Retinal pigment epithelial cell (primary cell): ENCODE results near the gene FAM47B.

Source experiments
- DNase-seq: peaks from one replicate; pipeline ENCODE4 v3.0.0-alpha.2; 2010; ENCODE audit warnings: low read depth
- H3K4me3 ChIP-seq: 2 replicates; pipeline ENCODE4 v1.5.1; 2011; ENCODE audit warnings: mild to moderate bottlenecking, low read length, control low read depth, moderate library complexity
- TF ChIP-seq, protein P1 (sequence below): conservative IDR thresholded peaks from 2 replicates; pipeline ENCODE4 v1.5.1; 2011; ENCODE audit warnings: low read depth, low read length, control low read depth, inconsistent platforms

Gene FAM47B

DNA sequence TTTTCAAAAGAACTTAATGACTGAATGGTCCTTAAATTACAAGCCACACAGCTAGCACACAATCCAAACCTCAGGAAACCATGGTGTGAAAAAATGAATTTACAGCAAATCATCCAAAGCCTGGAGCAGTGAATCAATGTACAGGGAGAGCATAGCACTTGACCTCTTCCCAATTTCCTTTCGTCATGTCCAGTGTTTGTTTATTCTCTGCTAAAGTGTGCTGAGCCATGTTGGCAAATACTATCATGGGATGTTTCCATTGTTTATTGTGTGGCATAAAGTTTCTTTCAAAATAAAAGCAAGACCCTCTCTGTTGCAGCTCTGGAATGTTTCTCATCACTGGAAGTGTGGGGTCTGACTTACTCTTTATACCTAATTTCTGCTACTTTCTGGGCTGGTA is 25.4 kb upstream of the FAM47B start:
- TF ChIP-seq, protein P1, sequence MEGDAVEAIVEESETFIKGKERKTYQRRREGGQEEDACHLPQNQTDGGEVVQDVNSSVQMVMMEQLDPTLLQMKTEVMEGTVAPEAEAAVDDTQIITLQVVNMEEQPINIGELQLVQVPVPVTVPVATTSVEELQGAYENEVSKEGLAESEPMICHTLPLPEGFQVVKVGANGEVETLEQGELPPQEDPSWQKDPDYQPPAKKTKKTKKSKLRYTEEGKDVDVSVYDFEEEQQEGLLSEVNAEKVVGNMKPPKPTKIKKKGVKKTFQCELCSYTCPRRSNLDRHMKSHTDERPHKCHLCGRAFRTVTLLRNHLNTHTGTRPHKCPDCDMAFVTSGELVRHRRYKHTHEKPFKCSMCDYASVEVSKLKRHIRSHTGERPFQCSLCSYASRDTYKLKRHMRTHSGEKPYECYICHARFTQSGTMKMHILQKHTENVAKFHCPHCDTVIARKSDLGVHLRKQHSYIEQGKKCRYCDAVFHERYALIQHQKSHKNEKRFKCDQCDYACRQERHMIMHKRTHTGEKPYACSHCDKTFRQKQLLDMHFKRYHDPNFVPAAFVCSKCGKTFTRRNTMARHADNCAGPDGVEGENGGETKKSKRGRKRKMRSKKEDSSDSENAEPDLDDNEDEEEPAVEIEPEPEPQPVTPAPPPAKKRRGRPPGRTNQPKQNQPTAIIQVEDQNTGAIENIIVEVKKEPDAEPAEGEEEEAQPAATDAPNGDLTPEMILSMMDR = no peak
- DNase-seq = no peak
- H3K4me3 ChIP-seq = no peak overlapping the region

DNA sequence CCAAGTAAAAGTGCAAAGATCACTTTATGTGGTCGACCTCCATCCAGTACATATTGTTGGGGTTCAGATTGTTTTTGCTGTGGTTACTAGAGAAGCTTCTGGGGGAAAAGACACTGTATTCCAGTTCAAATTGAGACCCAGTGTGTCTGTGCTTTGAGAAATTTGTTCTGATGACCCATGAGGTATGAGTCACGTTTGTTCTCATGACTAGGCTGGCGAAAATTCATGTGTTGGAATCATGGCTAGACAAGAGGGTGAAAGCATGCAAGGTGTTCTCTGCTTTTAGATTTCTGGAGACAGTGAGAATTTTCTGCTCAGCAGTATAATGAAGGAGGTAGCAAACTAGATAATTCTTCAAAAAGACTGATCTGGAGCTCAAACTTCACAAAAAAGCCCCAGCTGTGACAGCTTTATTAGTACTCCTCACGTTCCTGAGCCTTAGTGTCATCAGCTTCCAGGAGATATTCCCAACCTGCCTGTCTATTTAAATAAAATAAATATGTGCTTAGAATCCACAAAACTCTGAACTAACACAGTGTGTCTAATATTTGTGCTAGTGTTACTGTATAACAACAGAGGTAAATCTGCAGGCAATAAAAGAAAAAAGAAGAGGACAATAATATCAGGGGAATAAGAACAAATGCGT is 24.4 kb upstream of the FAM47B start:
- H3K4me3 ChIP-seq = no peak overlapping the region
- DNase-seq = peak; percentile 12
- TF ChIP-seq, protein P1 = no peak

DNA sequence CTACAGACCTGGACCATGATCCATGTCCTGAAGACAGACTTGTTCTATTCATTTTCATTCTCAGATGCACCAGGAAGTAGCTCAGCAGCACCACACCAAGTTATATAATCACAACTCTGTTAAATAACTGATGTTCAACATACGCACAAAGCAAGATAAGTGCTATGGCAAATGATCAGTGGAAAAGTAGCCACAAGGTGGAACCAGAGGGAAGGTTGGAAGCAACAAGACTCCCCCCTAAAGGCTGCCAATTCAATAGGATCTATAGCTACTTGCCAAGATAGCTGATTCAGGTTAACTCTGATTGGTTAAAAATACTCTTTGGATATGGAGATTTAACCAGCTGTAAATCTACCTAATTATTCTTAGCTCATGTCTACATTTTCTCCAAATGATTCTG is 23.7 kb upstream of the FAM47B start:
- no peak overlapping the region for H3K4me3 ChIP-seq
- TF ChIP-seq, protein P1 = peak; percentile 62
- peak; percentile 30 for DNase-seq

DNA sequence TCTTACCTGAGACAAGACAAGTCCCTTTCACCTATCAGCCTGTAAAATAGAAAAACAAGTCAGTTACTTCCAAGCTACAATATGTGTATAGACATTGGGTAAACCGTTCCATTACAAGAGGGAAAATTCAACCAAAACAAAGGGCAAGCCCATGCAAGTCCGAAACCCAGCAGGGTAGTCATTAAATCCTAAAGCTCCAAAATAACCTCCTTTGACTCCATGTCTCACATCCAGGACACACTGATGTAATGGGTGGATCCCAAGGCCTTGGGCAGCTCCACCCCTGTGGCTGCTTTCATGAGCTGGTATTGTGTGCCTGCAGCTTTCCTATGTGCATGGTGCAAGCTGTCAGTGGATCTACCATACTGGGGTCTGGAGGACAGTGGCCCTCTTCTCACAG is 14.7 kb upstream of the FAM47B start:
- TF ChIP-seq, protein P1 = no peak
- no peak overlapping the region for H3K4me3 ChIP-seq
- no peak for DNase-seq

DNA sequence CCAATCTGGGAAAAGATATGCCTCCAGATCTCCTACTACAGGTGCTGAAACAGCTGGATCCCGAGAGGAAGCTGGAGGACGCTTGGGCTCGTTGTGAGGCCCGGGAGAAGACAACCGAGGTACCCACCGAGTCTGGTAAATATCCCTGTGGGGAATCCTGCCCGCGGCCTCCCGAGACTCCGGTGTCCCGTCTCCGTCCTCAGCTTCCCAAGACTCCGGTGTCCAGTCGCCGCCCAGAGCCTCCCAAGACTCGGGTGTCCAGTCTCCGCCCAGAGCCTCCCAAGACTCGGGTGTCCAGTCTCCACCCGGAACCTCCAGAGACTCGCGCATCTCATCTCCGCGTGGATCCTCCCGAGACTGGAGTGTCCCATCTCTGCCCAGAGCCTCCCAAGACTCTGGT is 639 bp downstream of the FAM47B start:
- no peak for DNase-seq
- no peak overlapping the region for H3K4me3 ChIP-seq
- TF ChIP-seq, protein P1 = no peak

DNA sequence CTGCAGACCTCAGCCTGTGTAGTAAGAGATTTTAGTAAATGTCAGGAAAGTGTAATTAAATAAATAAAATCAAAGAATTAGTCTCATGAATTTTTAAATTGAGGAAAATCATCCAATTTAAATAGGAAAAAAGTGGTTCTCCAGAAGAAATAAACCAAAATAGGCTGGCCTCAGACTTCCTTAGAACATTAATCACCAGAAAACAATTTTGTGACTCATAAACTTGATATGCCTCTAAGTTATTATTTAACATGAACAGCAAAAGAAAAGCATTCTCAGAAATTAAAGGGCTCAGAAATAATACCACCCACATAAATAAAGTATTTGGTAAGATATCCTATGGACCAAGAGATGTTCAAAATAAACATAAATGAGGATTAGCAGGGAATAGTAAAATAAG is 14.3 kb downstream of the FAM47B start:
- peak; percentile 15 for DNase-seq
- no peak overlapping the region for H3K4me3 ChIP-seq
- TF ChIP-seq, protein P1 = no peak

DNA sequence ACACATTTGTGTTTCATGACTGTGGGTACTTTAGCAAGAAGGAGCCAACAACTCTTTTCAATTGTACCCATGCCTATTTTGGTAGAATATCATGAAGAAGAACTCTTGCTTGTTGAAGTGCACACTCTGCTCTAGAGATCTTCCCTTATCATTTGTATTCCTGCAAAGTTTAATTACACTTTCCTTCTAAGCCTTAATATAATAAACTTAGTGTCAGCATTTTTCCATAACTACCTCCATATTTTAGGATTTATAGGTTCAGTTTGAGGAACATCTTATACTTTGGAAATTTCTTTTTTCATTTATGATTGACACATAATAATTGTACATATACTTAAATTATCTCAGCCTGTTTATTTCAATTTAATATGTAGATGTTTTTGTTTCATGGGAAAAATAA is 19.1 kb downstream of the FAM47B start:
- TF ChIP-seq, protein P1 = no peak
- no peak for DNase-seq
- no peak overlapping the region for H3K4me3 ChIP-seq
